Left renal pelvis (tissue), 4 donors: Measurements from ENCODE around the gene PDPN. TPM values are rescaled to one million over a fixed set of nuclear protein-coding genes. Genes with fewer than 3 reads are reported as not detected.

Experiments
- DNase-seq, 4 donors: peaks; one replicate each; pipeline ENCODE4 v3.0.0-alpha.2; 2013; ENCODE audit warnings: low read depth in 4 of 4, low spot score in 3 of 4
- polyA plus RNA-seq, 4 donors: library from polyadenylated mRNA; unstranded; fragments of 120-200 nt; gene quantifications; one replicate each; pipeline ENCODE4 v1.2.1, GENCODE V29; 2013; ENCODE audit not compliant: insufficient read length in 4 of 4

PDPN gene
- polyA plus RNA-seq, 4 donors: 15.1 to 99.8 (median 20.9) TPM

DNA sequence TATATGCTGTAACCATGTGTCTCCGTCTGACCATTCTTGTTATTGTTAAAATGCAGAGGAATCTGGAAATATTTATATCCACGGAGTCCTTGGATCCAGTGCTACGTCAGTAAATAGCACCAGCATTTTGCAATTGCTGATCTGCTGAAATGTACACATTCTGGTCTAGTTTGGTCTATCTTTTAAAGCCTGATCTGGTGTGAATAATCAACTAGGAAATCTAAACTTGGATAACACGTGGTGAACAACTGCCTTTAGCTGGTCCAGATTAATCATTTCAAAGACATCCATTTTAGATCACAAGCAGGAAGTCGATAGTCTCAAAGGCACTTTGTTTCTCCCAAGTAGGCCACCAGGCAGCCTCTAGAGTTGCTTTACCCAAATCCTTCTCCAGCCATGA lies 32.6 kb downstream of the PDPN start:
- no peak for DNase-seq

DNA sequence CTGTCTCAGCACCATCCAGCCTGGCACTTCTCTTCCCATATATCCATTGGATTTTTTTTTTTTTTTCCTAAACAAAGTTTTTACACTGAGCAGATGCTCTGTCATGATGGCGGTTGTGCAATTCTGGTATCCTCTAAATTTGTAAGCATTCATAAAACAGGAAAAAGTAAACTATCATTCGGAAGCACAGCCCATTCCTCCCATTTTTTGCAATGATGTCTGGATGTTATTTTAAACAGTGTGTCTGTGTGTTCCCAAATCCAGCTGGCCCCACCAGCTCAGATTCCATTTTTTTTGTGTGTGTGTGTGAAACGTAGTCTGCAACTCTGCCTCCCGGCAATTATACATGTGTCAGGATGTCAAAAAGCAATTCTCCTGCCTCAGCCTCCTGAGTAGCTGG lies 33.5 kb downstream of the PDPN start:
- DNase-seq: no peak

DNA sequence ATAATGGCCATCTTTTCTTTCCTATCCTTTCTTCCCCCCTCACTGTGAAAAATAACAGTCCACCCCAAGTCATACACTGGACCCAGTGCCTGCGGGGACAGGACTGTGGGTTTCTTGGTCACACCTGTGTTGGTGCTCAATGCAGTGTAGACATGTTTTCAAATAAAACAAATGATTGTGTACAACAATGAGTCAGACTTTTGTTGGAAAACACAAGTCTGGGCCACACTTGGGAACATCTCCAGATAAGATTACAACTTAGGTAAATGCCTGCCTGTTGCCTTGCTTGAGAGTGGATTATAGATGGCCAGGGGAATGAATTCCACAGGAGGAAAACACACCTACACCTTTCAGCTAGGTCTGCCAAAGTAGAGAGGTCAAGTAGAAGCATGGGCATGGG lies 34.1 kb downstream of the PDPN start:
- no peak for DNase-seq

DNA sequence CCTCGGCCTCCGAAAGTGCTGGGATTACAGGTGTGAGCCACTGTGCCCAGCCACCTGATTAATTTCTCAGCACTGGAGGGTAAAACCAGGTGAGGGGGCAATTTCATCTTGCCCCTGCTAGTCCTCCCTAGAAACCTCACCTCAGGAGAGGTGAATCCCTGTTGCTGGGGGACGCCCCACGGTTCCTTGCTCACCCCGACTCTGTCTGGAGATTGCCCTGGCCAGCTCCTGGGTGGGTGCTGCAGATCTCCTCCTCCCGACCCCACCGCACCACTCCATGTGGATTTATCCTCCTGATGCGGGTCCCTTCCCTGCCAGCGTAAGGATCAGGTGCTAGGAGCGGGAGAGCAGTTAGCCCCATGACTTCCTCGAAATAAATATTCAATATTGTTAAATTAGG lies 34.9 kb downstream of the PDPN start:
- no peak for DNase-seq

DNA sequence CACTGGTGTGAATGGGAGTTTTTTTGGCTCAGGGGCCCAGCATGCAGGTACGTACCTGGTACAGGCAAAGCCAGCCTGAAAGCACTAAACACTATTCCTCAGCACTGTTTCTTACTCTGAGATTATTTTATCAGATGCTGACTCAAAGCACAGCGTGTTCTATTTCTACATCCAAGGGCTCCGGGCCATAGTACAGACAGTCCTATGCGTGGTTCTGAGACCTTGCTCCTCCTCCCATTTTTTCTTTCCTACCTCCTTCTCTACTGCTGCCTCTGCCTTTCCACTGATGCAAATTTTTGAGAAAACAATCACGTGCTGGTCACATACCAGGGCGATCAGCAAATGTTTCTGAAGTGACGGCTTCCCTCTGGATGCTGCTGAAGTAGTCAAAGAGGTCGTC lies 36.3 kb downstream of the PDPN start:
- no peak for DNase-seq

DNA sequence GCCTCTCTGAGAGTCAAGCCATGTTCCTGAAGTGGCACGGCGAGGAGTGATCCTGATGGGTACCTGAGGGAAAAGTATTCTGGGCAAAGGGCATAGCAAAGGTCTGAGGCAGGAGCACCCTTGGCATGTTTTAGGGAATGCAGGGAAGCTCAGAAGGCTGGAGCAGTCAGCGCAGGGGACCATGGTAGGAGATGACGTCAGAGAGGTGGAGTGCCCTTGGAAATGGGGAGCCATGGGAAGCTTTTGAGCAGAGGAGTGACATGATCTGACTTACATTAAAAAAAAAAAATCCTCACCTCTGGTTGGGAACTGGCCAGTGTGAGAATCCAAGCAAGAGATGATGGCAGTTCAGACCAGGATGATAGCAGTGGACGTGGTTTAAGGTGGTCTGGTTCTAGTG lies 37.2 kb downstream of the PDPN start:
- DNase-seq: no peak

DNA sequence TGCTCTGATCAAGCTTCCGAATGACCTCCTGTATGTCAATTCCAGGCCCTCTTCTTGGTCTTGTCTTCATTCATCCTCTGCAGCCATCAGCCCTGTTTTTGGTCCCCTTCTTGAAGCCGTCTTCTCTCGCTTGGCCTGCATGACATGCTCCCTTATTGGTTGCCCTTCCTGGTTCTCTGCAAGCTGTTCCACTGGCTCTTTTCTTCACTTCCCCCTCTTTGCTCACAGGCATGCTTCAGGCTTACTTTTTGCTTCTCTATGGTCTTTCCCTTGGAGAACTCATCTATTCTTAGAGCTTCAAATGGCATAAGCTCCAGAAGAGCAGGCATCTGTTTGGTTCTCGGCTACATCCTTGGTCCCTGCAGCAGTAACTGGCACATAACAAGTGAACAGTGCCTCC lies 38.8 kb downstream of the PDPN start:
- no peak for DNase-seq

DNA sequence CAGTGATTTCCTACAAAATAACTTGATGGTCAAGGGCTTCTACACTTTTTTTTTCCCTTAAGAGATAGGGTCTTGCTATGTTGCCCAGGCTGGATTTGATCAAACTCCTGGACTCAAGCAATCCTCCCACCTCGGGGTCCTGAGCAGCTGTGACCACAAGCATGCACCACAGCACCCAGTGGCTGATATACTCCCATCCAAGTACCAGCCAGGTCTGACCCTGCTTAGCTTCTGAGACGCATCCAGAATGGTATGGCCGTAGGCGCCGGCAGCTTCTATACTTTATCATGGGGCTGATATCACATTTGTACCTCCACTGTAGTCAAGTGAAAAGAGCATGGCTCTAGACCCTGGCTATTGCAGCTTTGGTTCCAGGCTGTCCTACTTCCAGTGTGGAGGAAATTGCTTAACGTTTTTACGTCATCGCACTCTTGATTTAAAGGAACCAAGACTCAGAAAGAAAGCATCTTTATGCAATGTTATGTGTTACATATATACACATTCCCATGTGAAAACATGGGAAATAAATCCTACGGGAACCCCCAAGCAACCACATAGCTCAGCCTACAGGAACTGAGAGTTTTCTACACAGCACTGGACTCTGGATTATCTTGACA lies 39.5 kb downstream of the PDPN start:
- DNase-seq: no peak

DNA sequence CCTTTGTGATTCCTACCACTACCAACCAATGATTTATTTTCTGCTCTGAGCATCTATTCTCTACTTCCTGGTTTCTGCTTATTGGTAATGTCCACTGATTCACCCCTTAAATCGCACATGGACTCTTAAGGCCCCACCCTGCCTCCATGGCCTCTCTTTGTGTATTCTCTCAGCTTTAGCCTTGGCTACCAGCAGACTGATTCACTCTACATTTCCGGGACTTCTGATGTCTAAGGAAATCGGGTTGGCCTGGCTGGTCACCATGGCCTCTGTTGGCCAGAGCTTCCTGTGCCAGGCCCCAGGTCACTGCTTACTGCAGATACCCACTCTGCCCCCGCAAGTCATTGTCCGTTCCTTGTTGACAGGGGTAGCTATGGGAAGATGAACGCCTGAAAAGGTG lies 40.9 kb downstream of the PDPN start:
- no peak for DNase-seq

DNA sequence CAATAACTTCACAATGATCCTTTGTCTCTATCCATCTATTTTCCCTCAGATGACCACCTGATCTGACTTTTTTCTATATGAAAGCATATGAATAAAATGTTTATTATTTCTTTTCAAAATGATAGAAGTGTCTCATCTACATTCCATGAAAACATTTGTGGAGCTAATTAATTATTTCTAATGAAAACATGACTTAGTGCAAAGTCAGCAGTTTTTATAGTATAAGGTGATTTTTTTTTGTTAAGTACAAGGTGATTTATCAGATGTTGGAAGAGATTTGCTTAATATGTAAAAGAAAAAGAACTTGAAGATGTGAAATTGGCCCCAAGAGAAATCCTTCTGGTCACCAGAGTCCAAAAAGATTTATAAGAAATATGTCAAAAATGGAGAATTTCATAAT lies 43.5 kb downstream of the PDPN start:
- DNase-seq: no peak

DNA sequence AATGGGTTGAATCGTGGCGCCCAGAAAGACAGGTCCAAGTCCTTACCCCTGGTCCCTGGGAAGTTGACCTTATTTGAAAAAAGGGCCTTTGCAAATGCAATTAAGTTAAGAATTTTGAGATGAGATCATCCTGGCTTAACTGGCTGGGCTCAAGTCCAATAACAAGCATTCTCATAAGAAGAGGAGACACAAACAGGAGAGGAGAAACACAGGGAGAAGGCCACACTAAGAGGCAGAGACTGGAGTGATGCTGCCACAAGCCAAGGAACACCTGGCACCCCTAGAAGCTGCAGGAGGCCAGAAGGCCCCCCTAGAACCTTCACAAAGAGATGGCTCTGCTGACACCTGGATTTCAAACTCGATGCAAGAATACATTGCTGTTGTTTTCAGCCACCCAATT lies 44.6 kb downstream of the PDPN start:
- no peak for DNase-seq

DNA sequence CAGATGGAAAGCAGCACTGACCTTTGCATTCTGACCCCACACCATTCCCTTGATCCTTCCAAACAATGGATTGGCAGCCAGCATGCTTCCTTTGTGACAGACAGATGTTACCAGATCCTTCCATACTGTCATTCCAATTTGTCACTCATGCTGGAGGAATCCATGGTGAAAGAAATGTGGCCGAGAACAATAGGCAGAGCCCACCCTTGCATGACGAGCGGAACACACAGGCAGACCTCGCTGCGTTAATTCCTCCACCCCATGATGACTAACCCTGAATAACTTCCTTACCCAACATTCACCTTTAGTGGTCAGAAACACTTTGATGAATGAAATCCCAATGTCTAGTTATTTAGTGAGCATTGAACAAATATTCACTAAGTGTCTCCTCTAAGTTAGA lies 45.1 kb downstream of the PDPN start:
- DNase-seq: no peak

DNA sequence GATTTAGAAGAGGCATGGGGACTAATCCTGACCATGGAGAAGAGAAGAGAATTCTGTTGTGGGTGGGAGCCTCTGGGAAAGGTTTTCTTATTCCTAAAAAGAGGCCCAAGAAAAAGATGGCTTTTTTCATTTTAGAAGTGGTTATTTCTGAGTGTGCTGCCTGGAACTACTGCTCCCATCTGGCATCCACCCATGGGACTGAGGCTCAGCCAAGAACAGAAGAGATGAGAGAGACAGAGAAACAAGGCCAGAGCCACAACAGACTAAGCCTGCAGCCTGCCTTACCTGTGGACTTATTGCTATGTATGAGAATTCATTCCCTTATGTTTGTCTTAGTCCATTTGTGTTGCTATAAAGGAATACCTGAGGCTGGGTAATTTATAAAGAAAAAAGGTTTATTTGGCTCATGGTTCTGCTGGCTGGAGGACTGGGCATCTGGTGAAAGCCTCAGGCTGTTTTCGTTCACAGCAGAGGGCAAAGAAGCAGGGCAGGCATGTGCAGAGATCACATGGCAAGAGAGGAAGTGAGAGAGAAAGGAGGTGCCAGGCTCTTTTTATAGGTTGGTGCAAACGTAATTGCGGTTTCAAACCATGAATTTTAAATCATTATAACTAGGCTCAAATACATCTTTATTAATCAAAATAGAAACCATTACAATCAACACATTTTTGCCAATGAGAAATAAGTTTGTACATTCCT lies 58.8 kb downstream of the PDPN start:
- no peak for DNase-seq

DNA sequence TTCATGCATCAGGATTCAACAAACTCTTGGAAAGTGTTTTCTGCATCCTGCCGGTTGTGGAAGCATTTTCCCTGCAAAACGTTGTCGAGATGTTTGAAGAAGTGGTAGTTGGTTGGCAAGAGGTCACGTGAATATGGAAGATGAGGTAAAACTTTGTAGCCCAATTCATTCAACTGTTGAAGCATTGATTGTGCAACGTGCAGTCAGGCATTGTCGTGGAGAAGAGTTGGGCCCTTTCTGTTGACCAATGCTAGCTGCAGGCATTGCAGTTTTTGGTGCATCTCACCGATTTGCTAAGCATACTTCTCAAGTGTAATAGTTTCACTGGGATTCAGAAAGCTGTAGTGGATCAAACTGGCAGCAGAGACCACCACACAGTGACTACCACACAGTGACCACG lies 59.4 kb downstream of the PDPN start:
- no peak for DNase-seq

DNA sequence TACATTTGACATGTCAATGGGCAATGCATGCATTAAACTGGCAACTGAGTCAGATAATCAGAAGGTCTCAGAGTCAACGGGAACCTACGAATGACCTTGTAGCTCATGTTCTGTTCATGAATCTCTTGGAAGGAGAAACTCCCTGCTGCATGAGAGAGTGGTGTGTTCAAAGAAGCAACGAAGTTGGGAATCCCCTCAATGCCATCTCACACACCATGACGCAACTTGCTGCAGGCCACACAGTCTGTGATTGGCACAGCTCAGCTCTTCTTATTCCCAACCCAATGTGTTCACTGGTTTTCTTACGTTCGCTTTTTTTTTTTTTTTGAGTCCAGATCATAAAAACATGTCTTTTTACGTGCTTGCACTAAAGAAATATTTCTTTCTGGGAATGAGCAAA lies 62.9 kb downstream of the PDPN start:
- DNase-seq: no peak

DNA sequence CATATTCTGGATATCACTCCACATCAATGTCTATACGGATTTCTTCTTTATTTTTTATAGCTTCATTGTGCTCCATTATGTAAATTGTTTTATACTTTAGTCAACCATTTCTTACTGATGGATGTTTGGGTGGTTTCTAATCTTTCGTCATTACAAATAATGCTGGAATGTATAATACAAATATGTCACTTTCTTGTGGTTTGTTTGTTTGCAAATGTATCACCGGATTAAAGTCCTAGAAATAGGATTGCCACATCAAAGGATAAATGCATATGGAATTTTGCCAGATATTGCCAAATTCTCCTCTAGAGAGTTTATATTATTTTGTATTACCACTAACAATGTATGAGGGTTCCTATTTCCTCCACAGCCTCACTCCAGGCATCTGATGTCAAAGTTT lies 67.6 kb downstream of the PDPN start:
- DNase-seq: no peak

DNA sequence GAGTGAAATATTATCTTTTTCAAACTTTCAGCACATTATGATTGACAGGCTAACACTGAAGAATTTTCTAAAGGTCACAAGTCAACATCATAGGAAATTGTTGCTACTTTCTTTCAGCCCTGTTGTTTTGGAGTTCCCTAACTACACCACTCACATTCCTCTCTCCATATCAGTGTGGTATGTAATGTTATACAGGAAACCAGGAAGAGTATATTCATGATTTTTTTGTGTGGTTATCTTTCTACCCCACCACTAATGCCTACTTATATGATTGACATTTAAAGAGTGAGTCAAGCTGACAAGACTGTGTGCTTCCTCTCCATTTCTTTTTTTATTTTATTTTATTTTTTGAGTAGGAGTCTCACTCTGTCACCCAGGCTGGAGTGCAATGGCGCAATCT lies 68.6 kb downstream of the PDPN start:
- DNase-seq: no peak

DNA sequence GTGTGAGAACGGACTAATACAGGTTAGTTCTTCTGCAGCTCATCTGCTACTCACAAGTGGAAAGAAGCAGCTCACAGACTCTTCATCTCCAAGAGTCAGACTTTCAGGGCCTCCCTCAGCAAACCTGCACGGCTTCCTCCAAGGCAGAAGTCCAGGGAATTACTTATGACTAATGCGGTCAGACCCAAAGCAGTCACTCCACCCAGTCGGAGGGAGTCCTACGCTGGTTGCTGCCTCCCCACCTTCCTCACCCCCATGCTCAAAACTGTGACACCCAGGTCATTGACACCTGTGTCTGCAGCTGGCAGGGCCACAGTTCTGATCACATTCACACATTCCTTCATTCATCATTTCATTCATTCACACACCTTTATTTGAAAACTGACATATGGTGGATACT lies 77.9 kb downstream of the PDPN start:
- DNase-seq: no peak

DNA sequence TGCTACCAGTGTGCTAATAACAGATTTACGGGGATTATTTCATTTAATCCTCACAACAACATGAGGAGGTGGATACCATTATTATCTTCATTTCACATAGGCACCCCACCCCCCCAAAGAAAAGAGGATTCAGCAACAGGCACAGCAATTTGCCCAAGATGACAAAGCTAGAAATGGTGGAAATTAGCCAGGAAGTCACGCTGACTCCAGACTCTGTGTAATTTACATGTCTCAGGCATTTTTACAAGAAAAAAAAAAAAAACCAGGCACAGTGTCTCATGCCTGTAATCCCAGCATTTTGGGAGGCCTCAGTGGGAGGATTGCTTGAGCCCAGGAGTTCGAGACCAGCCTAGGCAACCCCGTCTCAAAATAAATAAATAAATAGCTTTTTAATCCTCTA lies 78.9 kb downstream of the PDPN start:
- DNase-seq: no peak

DNA sequence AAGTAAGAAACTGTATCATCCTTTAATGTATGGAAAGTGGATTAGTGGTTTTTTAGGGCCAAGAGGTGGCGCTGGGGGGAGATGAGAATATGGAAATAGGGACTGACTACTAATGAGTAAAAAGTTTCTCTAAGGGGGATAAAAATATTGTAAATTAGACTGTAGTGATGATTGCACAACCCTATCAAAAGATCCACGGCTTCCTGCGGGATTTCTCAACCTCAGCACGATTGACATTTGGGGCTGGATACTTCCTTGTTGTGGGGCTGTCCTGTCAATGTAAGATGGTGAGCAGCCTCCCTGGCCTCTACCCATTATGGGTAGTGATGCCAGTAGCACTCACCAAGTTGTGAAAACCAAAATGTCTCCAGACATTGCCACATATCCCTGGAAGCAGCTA lies 80.3 kb downstream of the PDPN start:
- no peak for DNase-seq

DNA sequence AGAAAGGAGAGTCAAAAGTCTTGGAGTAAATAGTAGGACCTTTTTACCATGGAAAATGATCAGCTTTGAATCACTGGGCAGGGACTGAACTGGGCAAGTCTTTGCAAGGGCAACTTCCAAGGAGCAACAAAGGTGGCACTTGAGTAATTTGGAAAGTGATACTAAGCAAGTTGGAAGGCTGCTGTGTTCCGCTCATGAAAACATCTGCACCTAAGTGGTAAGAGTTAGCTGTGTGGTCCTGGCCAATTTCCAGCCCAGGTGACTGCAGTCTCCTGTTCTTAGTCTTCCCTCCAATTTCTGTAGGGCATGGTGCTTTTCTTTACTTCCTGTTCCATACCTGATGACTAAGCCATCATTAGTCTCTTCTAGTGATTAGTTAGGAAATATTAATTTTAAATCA lies 80.8 kb downstream of the PDPN start:
- DNase-seq: no peak

DNA sequence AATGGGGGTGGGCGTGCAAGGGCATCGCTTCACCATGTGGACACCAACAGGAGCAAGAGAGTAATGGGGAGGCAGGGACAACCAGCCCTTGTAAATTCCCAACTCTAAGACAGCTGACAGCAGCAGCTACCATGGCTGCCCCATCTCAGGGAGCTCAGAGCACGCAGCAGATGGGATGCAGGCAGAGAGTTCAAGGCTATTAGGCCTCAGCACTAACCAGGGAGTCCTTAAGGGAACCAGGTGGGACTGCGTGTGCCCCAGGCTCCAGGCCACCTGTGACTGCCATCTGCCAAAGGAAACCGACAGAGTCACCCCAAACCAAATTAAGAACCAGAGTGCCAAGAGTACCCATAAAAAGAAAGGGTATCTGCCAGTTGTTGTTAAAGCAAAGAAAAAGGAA lies 82.7 kb downstream of the PDPN start:
- DNase-seq: no peak
